Measurements from ENCODE around the gene IQSEC1. TPM values are rescaled to one million over a fixed set of nuclear protein-coding genes. Genes with fewer than 3 reads are reported as not detected.

The IQSEC1 gene
- total and polyA plus RNA-seq, 2 donors (not counting 1 experiment from before 2014, with no cell fraction given): 96.7 to 222 TPM

- peak; percentile 75 for DNase-seq
- Histone ChIP-seq H3K9me3 (ENCODE audit: control extremely low read depth in 1 of 3, control insufficient read depth in 2 of 3, insufficient read depth in 1 of 3, low read length in 2 of 3) (no peaks in the 10 kb centered on the region), H3K4me3 (ENCODE audit: control extremely low read depth in 1 of 5, extremely low read depth in 1 of 5, insufficient read depth in 1 of 5, low read depth in 2 of 5, low read length in 4 of 5) (no peak overlapping the region), H3K4me1 (ENCODE audit: control insufficient read depth in 2 of 2, insufficient read depth in 2 of 2, low read length in 2 of 2) (peaks cover 79 to 88% of the 10 kb centered on the region in 2 donors), H4K20me1 (ENCODE audit: control insufficient read depth, insufficient read depth, low read length, poor library complexity, severe bottlenecking) (peaks cover 72% of the 10 kb centered on the region), H3K9ac (ENCODE audit: low read length) (no peak overlapping the region), H2AFZ (ENCODE audit: insufficient read depth, low read depth, low read length, poor library complexity, severe bottlenecking) (no peak overlapping the region), H3K4me2 (replicated peaks; ENCODE audit: low read depth, low read length, poor library complexity, severe bottlenecking) (peak overlapping the region; percentile 62), H3K27ac (ENCODE audit: low read length in 2 of 2) (peak overlapping the region; percentile 61 to 66), H3K79me2 (ENCODE audit: control insufficient read depth, insufficient read depth, low read length) (peaks cover 99% of the 10 kb centered on the region), H3K27me3 (replicated peaks in 1 of 4; ENCODE audit: control extremely low read depth in 1 of 4, control insufficient read depth in 3 of 4, insufficient read depth in 4 of 4, low read length in 3 of 4) (no peaks in the 10 kb centered on the region), H3K36me3 (replicated peaks in 1 of 2; ENCODE audit: control extremely low read depth in 1 of 2, control insufficient read depth in 1 of 2, extremely low read depth in 1 of 2, insufficient read depth in 2 of 2, low read length in 1 of 2) (peaks cover 2 to 52% of the 10 kb centered on the region in 2 experiments)
- no peaks in the 10 kb centered on the region for H3K9me3 Mint-ChIP-seq (ENCODE audit: insufficient read depth)
- ATAC-seq (ENCODE audit: low read depth): peak; percentile 47
- ChIA-PET POLR2A (interaction anchor here (0.8 to 2.7 kb wide), 7 partner anchors 11 to 50 kb away, joined by 3 to 22 read pairs (median 4); no protein-coding TSS in a partner anchor), CTCF (interaction anchor here (0.7 to 9.3 kb wide), 17 partner anchors 10 to 453 kb away, joined by 3 to 108 read pairs (median 4); no protein-coding TSS in a partner anchor)
- intact Hi-C loops (cut with micrococcal nuclease): loop anchor here (5.0 kb wide), 2 partner anchors 88 to 333 kb away; no protein-coding TSS in a partner anchor
- peak overlapping the region; percentile 77 for H3K4me3 Mint-ChIP-seq
- WGBS (ENCODE audit: insufficient coverage): 19% methylated on average over 12 of the region's 14 CpGs
- H3K27me3 Mint-ChIP-seq: no peaks in the 10 kb centered on the region
- peaks cover 91% of the 10 kb centered on the region for H3K4me1 Mint-ChIP-seq
- TF ChIP-seq EZH2 (IDR thresholded peaks at IDR 0.05; ENCODE audit: borderline replicate concordance, insufficient read depth, low read depth, low read length, poor library complexity, severe bottlenecking) (no peak), CTCF (IDR thresholded peaks at IDR 0.05) (no peak)
- H3K27ac Mint-ChIP-seq: peak overlapping the region; percentile 91
Observed at GRCh38 chr3:12999147-13000140, 73.8 kb downstream of the IQSEC1 start.
